HCT116 (cell line): ENCODE measurements around the gene RNGTT. TPM values are rescaled to one million over a fixed set of nuclear protein-coding genes. Genes with fewer than 3 reads are reported as not detected.

ENCODE experiments used
- ATAC-seq: fragments of 200-7000 bp; cut with Tn5 transposase; 2 replicates; pipeline ENCODE4 v1.9.1; 2020; ENCODE audit warnings: mild to moderate bottlenecking, moderate library complexity
- BruUV-seq: library from RNA; stranded (reverse); fragments of 400-500 nt; replicated peaks from 2 replicates; lab custom pipeline; 2021; lab: Mats Ljungman, UMichigan
- CTCF ChIA-PET: fragments of 300-600 bp; sonication (Branson Sonifier 250); formaldehyde crosslinking; loops from one replicate; lab custom pipeline; 2021; ENCODE audit warnings: antibody characterized with exemption; lab: Charles Lee
- POLR2A ChIA-PET: fragments of 300-600, 350-600 bp; sonication (Branson Sonifier 250); formaldehyde crosslinking; loops from one replicate; lab custom pipeline; 2021; ENCODE audit warnings: antibody characterized with exemption; lab: Charles Lee
- RAD21 ChIA-PET, 2 experiments: fragments of 300-600 bp; sonication (Branson Sonifier 250); formaldehyde crosslinking; loops; one replicate each; lab custom pipeline; 2023; ENCODE audit warnings: low total read pairs in 2 of 2; ENCODE audit not compliant: uncharacterized antibody in 2 of 2, unreplicated experiment in 2 of 2, low non-redundant PET in 1 of 2; lab: Charles Lee
- DNase-seq: peaks from one replicate; pipeline ENCODE4 v3.0.0-alpha.2; 2010; ENCODE audit warnings: low read depth, low spot score
- H2AFZ ChIP-seq: fragments of 200-600 bp; shearing (Covaris generic), sonication (generic); 2 replicates; pipeline ENCODE4 v1.6.1; 2017; ENCODE audit warnings: low read depth, mixed run types, mixed read lengths, antibody characterized with exemption, low read length; ENCODE audit not compliant: poor library complexity, severe bottlenecking
- H3K27ac ChIP-seq: 2 replicates; pipeline ENCODE4 v1.5.1; 2012; ENCODE audit warnings: low read depth, low read length
- H3K27me3 ChIP-seq: fragments of 200-600 bp; sonication (generic); 2 replicates; pipeline ENCODE4 v1.6.1; 2016; ENCODE audit warnings: mixed run types, low read length, mixed read lengths; ENCODE audit not compliant: insufficient read depth
- H3K36me3 ChIP-seq, 2 experiments: fragments of 200-500 bp in 1 of 2; fragments of 200-600 bp in 1 of 2; sonication (Bioruptor generic) in 1 of 2; sonication (generic) in 1 of 2; 2 replicates each; pipeline versions ENCODE4 v1.5.1 to v1.6.1; 2014 to 2016; ENCODE audit warnings: low read length in 2 of 2, inconsistent platforms in 1 of 2, mixed read lengths in 1 of 2, mixed run types in 1 of 2; ENCODE audit not compliant: insufficient read depth in 2 of 2, control insufficient read depth in 1 of 2
- H3K4me1 ChIP-seq, 2 experiments: fragments of 200-600 bp in 1 of 2; sonication (generic) in 1 of 2; 2 replicates each; pipeline versions ENCODE4 v1.5.1 to v1.6.1; 2012 to 2017; ENCODE audit warnings: low read length in 2 of 2, inconsistent platforms in 1 of 2, mild to moderate bottlenecking in 1 of 2, mixed read lengths in 1 of 2, mixed run types in 1 of 2, moderate library complexity in 1 of 2; ENCODE audit not compliant: insufficient read depth in 2 of 2, control insufficient read depth in 1 of 2
- H3K4me2 ChIP-seq: fragments of 200-600 bp; sonication (generic); 2 replicates; pipeline ENCODE4 v1.6.1; 2017; ENCODE audit warnings: mixed run types, low read length, mixed read lengths
- H3K4me3 ChIP-seq, 2 experiments: fragments of 200-600 bp in 1 of 2; sonication (generic) in 1 of 2; replicated peaks in 1 of 2; 2 replicates each; pipeline ENCODE4 v1.5.1; 2011 to 2016; ENCODE audit warnings: low read length in 2 of 2, control low read depth in 1 of 2, low read depth in 1 of 2, mild to moderate bottlenecking in 1 of 2, mixed read lengths in 1 of 2, mixed run types in 1 of 2
- H3K79me2 ChIP-seq: fragments of 200-600 bp; sonication (generic); 2 replicates; pipeline ENCODE4 v1.6.1; 2017; ENCODE audit warnings: mild to moderate bottlenecking, mixed run types, low read length, moderate library complexity, mixed read lengths; ENCODE audit not compliant: insufficient read depth
- H3K9ac ChIP-seq: fragments of 200-600 bp; sonication (generic); 2 replicates; pipeline ENCODE4 v1.6.1; 2016; ENCODE audit warnings: low read length, mixed read lengths
- H3K9me2 ChIP-seq: fragments of 200-600 bp; sonication (generic), shearing (Covaris generic); 2 replicates; pipeline ENCODE4 v1.6.1; 2017; ENCODE audit warnings: mixed run types, mild to moderate bottlenecking, moderate library complexity; ENCODE audit not compliant: insufficient read depth
- H3K9me3 ChIP-seq, 2 experiments: fragments of 200-500 bp in 1 of 2; fragments of 200-600 bp in 1 of 2; sonication (Bioruptor generic) in 1 of 2; sonication (generic) in 1 of 2; 2 replicates each; pipeline ENCODE4 v1.6.1; 2014 to 2017; ENCODE audit warnings: low read length in 2 of 2, mixed read lengths in 2 of 2, inconsistent platforms in 1 of 2, low read depth in 1 of 2, mild to moderate bottlenecking in 1 of 2, mixed run types in 1 of 2, moderate library complexity in 1 of 2; ENCODE audit not compliant: control insufficient read depth in 1 of 2, insufficient read depth in 1 of 2
- H4K20me1 ChIP-seq: fragments of 200-600 bp; sonication (generic), shearing (Covaris generic); 2 replicates; pipeline ENCODE4 v1.6.1; 2017; ENCODE audit warnings: mixed run types, mild to moderate bottlenecking, moderate library complexity; ENCODE audit not compliant: insufficient read depth
- EZH2 ChIP-seq: fragments of 200-600 bp; sonication (generic); IDR thresholded peaks from 2 replicates; pipeline ENCODE4 v1.6.1; 2017; ENCODE audit warnings: antibody characterized with exemption, mixed run types
- POLR2AphosphoS5 ChIP-seq: IDR thresholded peaks from 2 replicates; pipeline ENCODE4 v1.6.1; 2011; ENCODE audit warnings: mild to moderate bottlenecking, low read depth, low read length, moderate library complexity
- TCF7L2 ChIP-seq: IDR thresholded peaks from 2 replicates; pipeline ENCODE4 v1.7.0; 2011; ENCODE audit warnings: borderline replicate concordance, inconsistent platforms; ENCODE audit not compliant: insufficient read depth, insufficient read length; ENCODE audit errors: extremely low read depth
- ZFX ChIP-seq: fragments of 450-650 bp; IDR thresholded peaks from 2 replicates; pipeline ENCODE4 v1.6.1; 2017
- intact Hi-C: fragments of 100-400 bp; cut with micrococcal nuclease; formaldehyde crosslinking; loops from 2 replicates; pipeline ENCODE4 v1.10.0; 2022
- total RNA-seq: library from RNA; stranded (reverse); gene quantifications from one replicate; pipeline ENCODE4 v1.2.1, GENCODE V29; 2021; ENCODE audit not compliant: unreplicated experiment
- TF ChIP-seq, protein P1 (sequence below), 3 experiments: fragments of 200-600 bp in 1 of 3; sonication (generic) in 1 of 3; IDR thresholded peaks in 2 of 3; conservative IDR thresholded peaks in 1 of 3; 2 replicates each; pipeline ENCODE4 v1.5.1; 2012 to 2017; ENCODE audit warnings: low read depth in 2 of 3, low read length in 2 of 3, antibody characterized with exemption in 1 of 3, borderline replicate concordance in 1 of 3, control low read depth in 1 of 3, mild to moderate bottlenecking in 1 of 3, mixed read lengths in 1 of 3, mixed run types in 1 of 3, moderate library complexity in 1 of 3; ENCODE audit not compliant: insufficient read depth in 1 of 3
- TF ChIP-seq, protein P2 (sequence below): IDR thresholded peaks from 2 replicates; pipeline ENCODE4 v1.6.1; 2012; ENCODE audit warnings: low read depth

The RNGTT gene
- total RNA-seq, 1 experiment from 2014 or later, result 23.0 TPM

DNA sequence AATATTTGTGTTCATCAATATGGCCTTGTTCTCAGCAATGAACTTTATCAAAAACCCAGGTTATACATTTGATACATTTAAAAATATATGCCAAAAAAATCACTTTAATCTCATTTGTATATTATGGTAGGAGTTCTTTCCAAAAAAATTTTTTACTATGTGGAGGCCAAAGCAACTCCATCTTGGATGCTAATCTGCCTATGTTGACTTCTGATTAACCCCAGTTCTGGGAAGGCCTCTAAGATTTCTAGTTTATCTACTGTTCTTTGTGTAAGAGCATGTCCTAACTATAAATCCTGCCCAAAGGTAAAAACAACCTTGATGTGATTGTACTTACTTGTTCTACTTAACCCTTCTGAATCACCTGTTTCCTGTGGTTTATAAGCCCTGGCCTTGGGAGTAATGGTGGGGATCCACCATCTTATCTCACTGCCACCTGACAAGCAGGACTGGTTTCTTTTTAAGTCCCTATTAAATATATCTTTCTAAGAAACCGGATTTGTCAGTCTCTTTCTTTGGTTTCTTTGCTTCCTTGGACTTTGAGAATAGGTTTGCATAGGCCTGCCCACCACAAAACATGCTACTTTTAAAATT lies 46.7 kb downstream of the RNGTT start (continued):
- TF ChIP-seq, protein P1, sequence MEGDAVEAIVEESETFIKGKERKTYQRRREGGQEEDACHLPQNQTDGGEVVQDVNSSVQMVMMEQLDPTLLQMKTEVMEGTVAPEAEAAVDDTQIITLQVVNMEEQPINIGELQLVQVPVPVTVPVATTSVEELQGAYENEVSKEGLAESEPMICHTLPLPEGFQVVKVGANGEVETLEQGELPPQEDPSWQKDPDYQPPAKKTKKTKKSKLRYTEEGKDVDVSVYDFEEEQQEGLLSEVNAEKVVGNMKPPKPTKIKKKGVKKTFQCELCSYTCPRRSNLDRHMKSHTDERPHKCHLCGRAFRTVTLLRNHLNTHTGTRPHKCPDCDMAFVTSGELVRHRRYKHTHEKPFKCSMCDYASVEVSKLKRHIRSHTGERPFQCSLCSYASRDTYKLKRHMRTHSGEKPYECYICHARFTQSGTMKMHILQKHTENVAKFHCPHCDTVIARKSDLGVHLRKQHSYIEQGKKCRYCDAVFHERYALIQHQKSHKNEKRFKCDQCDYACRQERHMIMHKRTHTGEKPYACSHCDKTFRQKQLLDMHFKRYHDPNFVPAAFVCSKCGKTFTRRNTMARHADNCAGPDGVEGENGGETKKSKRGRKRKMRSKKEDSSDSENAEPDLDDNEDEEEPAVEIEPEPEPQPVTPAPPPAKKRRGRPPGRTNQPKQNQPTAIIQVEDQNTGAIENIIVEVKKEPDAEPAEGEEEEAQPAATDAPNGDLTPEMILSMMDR (IDR thresholded peaks at IDR 0.05 in 2 of 3, conservative IDR thresholded peaks at IDR 0.05 in 1 of 3; ENCODE audit: borderline replicate concordance in 1 of 3, insufficient read depth in 1 of 3, low read depth in 2 of 3, low read length in 2 of 3), result no peak
- TF ChIP-seq, protein P2, sequence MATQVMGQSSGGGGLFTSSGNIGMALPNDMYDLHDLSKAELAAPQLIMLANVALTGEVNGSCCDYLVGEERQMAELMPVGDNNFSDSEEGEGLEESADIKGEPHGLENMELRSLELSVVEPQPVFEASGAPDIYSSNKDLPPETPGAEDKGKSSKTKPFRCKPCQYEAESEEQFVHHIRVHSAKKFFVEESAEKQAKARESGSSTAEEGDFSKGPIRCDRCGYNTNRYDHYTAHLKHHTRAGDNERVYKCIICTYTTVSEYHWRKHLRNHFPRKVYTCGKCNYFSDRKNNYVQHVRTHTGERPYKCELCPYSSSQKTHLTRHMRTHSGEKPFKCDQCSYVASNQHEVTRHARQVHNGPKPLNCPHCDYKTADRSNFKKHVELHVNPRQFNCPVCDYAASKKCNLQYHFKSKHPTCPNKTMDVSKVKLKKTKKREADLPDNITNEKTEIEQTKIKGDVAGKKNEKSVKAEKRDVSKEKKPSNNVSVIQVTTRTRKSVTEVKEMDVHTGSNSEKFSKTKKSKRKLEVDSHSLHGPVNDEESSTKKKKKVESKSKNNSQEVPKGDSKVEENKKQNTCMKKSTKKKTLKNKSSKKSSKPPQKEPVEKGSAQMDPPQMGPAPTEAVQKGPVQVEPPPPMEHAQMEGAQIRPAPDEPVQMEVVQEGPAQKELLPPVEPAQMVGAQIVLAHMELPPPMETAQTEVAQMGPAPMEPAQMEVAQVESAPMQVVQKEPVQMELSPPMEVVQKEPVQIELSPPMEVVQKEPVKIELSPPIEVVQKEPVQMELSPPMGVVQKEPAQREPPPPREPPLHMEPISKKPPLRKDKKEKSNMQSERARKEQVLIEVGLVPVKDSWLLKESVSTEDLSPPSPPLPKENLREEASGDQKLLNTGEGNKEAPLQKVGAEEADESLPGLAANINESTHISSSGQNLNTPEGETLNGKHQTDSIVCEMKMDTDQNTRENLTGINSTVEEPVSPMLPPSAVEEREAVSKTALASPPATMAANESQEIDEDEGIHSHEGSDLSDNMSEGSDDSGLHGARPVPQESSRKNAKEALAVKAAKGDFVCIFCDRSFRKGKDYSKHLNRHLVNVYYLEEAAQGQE, result no peak
- TF ChIP-seq ZFX, result no peak
- no peak for TF ChIP-seq TCF7L2
- TF ChIP-seq EZH2, result no peak

DNA sequence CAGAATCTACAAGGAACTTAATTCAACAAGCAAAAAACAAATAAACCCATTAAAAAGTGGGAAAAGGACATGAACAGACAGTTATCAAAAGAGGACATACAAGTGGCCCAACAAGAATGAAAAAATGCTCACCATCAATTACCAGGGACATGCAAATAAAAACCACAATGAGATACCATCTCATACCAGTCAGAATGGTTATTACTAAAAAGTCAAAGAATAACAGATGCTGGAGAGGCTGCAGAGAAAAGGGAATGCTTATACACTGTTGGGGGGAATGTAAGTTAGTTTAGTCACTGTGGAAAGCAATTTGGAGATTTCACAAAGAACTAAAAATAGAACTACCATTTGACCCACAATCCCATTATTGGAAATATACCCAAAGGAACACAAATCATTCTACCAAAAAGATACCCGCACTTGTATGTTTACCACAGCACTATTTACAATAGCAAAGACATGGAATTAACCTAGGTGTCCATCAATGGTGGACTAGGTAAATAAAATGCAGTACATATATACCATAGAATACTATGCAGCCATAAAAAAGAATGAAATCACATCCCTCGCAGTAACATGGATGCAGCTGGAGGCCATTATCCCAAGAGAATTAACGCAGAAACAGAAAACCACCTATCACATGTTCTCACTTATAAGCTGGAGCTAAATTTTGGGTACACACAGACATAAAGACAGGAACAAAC lies 48.4 kb downstream of the RNGTT start:
- no peaks in the 10 kb centered on the region for H4K20me1 ChIP-seq
- H3K4me3 ChIP-seq, result no peak overlapping the region
- no peak overlapping the region for H3K4me2 ChIP-seq
- TF ChIP-seq POLR2AphosphoS5, result no peak
- ChIA-PET CTCF (no interaction called here), POLR2A (no interaction called here), RAD21 (no interaction called here)
- BruUV-seq, result no TSS peak
- H3K27me3 ChIP-seq, result no peaks in the 10 kb centered on the region
- H2AFZ ChIP-seq, result no peak overlapping the region
- no peaks in the 10 kb centered on the region for H3K36me3 ChIP-seq
- H3K9ac ChIP-seq, result no peak overlapping the region
- no peaks in the 10 kb centered on the region; a peak in 1 of 4 replicates for H3K4me1 ChIP-seq
- no peak overlapping the region for H3K27ac ChIP-seq
- intact Hi-C loops, result no loop called here
- H3K79me2 ChIP-seq, result peaks cover 49% of the 10 kb centered on the region
- DNase-seq (no peak), ATAC-seq (no peak)
- H3K9me2 ChIP-seq, result no peaks in the 10 kb centered on the region
- no peaks in the 10 kb centered on the region for H3K9me3 ChIP-seq
